NCI-H748 treated with DMSO at 0.1 percent for 48 hours (cell line): Measurements from ENCODE around the gene UPB1.

Source experiments
- DNase-seq: peaks from one replicate; lab custom pipeline; 2025; lab: John Stamatoyannopoulos, UW

Gene UPB1

GRCh38 chr22:24494528-24495364 is at the start of gene UPB1:
Gene UPB1 (plus strand): TSS chr22:24495332. CDS start chr22:24495404, 72 bp downstream.
- DNase-seq: no peak

DNA sequence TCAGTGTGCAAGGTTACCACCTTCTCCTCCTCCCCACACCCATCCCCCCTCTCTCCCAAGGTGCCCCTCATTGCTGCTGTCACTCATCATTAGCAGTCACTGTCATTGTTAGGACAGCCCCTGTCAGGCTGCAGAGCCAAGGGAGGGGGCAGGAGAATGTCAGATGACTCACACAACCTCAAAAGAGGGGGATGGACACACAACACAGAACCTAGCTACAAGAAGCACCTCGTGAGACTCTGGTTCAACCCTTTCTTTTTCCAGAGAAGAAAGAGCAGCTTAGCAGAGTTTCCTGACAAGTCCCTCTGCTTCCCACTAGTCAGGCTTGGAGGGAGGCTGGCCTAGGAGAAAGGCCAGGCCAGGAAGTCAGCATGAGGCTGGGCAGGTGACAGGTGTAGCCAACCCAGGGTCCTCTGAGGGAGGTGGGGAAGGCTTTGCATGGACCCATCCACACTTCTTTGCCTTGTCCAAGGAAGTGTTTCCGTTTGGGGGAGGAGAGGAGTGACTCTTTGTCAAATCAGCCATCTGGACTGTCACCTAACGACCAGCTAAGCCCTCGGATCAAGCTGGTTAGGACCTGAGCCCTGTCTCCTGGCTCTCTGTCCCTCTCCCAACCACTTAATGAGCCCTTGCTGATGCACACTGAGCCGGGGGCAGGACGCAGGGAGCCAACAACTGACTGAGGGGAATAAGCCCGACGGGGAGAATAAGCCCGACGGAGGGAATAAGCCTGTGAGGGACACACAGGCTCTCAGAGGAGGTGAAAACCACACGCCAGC is 49.5 kb upstream of the UPB1 start:
- DNase-seq: no peak

DNA sequence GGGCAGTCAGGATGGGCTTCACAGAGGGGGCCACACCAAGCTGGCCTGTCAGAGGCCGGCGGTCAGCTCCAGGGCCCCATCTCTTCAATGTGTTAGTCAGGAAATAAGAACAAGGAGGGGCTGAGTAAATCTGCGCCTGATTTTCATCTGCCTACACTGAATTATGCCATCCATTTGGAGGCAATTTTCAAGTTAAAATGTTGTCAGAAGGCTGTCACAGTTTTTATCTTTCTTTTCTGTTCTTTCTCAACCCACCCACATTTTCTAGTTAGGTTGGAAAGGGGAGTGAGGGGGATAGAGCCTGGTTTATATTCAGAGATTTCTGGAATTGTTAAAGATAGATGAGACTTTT is 48.9 kb upstream of the UPB1 start:
- no peak for DNase-seq

DNA sequence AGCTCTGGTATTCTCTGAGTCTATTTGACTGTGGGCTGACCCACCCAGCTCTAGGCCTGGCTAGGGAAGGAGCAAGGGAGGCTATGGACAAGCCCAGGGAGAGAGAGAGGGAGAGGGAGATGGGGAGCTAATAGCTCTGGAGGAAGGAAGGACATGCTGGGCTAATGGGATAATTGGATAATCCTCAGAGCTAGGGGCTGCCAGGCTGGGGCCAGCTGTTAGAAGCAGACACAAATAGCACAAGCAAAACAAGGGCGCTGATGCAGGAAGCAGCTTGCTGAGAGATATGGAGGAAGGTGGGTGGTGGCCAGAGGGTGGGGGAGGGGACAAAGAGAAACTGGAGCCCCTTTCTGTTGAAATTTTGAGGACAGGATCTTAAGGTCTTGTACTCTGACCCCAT is 44.5 kb upstream of the UPB1 start:
- peak; percentile 42 for DNase-seq

DNA sequence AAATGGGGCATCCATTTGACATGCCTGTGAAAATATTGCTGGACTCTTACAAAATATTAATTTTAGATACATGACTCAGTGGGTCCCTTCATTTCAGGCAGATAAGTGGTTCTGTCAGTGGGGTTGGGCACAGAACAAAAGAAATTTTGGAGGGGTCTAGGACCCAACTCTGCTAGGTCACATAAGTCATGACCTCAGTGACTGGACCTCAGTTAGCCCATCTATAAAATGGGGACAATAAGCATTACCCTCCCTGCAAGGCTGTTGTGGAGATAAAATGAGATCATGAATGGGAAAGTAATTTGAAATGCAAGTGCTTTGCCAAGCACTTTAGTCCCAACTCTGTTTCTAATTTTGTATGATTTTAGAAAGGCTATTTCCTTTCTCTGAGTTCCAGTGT is 44.0 kb upstream of the UPB1 start:
- DNase-seq: no peak

GRCh38 chr22:24453853-24454252 is 41.3 kb upstream of the UPB1 start:
- DNase-seq: no peak

DNA sequence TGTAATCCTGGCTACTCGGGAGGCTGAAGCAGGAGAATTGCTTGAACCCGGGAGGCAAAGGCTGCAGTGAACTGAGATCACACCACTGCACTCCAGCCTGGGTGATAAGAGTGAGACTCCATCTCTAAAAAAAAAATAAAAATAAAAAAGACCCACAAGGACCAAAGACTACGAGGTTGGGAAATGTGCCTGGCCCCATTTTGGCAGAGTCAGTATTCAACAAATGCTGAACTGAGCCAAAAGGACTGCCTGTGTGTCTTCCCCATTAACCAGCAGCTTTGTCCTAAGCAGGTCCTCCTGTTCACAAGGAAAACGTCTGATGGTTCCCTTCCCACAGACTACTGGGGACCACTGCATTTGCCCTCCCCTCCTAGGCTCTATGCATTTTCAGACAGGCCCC is 40.1 kb upstream of the UPB1 start:
- DNase-seq: no peak

DNA sequence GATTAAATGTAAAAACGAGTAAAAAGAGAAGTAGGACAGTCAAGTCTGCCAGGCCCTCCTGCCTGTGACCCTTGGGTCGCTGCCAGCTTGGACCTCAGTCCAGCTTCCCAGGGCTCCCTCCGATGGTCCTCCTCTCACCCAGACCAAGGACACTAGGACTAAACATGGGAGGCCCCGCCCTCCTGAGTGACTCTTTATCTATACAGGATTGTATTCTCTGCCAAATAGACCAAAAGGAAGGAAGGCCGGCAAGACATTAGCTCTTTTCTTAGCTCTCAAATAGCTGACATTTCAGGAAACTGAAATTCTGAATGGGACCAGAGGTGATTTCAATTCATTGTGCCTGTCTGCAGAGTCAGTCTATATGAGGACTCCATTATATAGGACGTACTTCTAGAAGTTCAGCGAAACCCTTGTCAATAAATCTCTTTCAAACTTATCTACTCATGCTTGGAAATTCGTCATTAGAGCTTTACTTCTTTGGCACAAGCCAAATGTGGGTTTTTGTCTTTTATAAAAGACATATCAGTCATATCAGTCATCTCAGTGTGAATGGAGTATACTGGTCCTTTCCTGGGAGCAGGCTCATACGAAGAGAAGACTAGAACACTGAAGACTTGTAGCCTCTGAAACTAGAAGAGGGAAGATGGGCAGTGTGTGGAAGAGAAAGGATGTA is 39.2 kb upstream of the UPB1 start:
- no peak for DNase-seq

- DNase-seq: no peak
These were observed 37.2 kb upstream of the UPB1 start for GRCh38 chr22:24457894-24458420.

- no peak for DNase-seq
These were observed 35.2 kb upstream of the UPB1 start for GRCh38 chr22:24459911-24460310.

DNA sequence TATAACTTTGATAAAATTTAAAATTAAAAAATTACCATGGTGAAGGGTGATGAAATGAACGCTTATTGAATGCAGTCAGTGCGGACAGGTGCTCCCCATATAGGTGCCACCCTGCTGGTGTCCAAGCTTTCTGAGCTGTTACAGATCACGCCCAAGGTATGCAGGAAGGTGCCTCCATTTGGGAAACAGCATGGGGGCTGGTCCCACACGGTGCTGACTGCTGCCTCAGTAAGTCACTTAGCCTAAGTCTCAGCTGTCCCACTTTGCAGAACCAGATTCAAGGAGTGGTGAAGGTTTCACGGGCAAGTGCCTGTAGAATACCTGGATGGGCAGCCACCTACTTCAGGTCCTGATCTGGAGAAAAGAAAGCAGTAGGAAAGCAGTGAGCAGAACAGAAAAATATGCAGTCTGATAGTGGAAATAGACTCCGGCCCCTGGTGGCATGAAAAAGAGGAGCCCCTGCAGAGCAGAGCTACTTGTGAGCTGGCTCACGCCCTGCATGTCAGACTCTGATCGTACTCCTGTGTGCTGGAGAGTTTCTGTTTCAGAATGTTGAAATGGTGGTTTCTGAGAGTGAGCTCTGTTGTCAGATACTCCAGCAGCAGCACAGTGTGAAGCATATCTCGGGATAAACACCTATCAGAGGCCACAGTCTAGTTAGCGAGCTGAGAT is 34.6 kb upstream of the UPB1 start:
- no peak for DNase-seq

DNA sequence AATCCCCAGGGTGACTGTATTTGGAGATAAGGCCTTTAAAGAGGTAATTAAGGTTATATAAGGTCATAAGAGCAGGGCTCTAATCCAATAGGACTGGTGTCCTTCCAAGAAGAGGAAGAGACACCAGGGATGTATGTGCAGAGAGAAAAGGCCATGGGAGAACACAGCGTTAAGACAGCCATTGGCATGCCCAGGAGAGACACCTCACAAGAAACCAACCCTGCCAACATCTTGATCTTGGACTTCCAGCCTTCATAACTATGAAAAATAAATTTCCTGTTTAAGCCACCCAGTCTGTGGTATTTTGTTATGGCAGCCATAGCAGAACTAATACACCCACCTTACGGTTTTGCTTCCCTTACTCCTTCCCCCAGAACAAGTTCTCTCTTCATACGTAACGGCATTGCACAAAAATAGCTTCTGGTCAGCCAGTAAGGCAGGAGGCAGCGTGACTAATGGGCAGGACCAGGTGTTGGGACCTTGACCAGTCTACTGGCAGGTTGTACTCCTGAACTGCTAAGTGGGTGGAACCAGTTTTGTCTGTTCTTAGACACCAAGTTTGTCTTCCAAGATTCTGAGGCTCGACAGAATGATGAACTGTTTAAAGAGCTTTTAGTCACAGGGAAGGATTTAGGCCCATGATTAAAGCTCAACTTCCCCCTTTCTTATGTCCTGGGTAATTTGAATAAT is 31.9 kb upstream of the UPB1 start:
- DNase-seq: no peak

DNA sequence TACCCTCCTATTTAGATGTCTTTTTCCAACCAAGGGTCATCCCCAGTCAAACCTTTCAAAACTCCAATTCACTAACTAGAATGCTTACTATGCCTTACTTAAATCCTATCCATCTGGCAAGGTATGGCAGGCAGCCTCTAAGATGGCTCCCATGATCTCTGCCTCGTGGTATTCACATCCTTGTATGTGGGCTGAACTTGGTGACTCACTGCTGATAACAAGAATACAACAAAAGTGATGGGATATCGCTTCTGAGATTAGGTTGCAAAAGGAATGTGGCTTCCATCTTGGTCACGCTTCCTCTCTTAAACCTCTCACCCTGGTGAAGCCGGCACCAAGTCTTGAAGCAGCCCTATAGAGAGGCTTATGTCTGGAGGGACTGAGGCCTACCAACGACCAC is 29.6 kb upstream of the UPB1 start:
- DNase-seq: no peak

- no peak for DNase-seq
These were observed 29.2 kb upstream of the UPB1 start for GRCh38 chr22:24465975-24466374.

- no peak for DNase-seq
These were observed 28.3 kb upstream of the UPB1 start for GRCh38 chr22:24466716-24467328.

GRCh38 chr22:24467340-24467739 is 27.8 kb upstream of the UPB1 start:
- no peak for DNase-seq

- DNase-seq: no peak
These were observed 23.6 kb upstream of the UPB1 start for GRCh38 chr22:24471570-24471969.

- DNase-seq: no peak
These were observed 21.8 kb upstream of the UPB1 start for GRCh38 chr22:24473284-24473683.

GRCh38 chr22:24474221-24474620 is 20.9 kb upstream of the UPB1 start:
- DNase-seq: no peak

GRCh38 chr22:24474649-24475255 is 20.4 kb upstream of the UPB1 start:
- DNase-seq: no peak

GRCh38 chr22:24481641-24482040 is 13.5 kb upstream of the UPB1 start:
- DNase-seq: no peak
